Activated gamma-delta T cell treated with anti-CD3 and anti-CD28 coated beads, Interleukin-2, amount 50 U/mL, for 16 hours (primary cell): ENCODE results near the gene VLDLR.

Experiments used
- DNase-seq: peaks from one replicate; pipeline ENCODE4 v3.0.0-alpha.2; 2020; ENCODE audit warnings: low read depth

The VLDLR gene

GRCh38 chr9:2621722-2622460 is at the start of gene VLDLR:
Gene VLDLR, plus strand, starts transcription at chr9:2621787. Its CDS starts 403 bp downstream, at chr9:2622190.
- DNase-seq = peak; percentile 1

DNA sequence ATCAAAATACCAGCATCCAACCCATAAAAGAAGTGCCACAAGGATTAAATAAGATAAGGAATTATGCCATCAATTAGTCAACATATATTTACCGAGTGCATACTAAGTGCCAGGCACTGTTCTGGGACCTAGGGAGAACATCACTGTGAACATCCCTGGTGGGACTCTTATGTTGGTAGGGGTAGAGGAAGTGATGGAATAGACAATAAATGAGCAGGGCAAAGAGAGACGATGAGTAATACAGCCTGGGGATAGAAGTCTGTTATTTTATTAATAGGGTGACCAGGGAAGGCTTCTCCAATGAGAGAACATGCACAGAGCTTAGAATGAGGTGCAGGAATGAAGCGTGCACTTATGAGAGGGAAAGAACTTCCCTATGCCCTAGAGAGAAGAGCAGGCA is 47.4 kb upstream of the VLDLR start:
- no peak for DNase-seq

DNA sequence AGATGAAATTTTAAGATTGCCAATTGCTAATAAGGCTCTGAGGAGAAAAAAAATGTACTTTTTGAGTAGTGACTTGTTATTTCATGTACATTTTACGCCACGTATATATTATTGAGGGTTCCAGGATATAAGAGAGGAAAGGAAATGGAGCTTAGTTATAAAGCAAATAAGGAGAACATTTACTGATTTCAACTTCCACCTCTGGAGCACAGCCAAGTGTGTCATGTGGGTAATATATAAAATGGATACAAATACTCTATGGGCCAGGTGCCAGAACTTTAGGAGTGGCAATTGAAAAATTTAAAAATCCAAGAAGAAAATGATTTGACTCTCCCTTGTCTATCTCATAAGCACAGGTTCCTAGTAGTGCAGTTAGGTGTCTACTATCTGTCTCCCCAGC is 45.0 kb upstream of the VLDLR start:
- no peak for DNase-seq

GRCh38 chr9:2583308-2584013 is 38.1 kb upstream of the VLDLR start:
- DNase-seq = no peak

DNA sequence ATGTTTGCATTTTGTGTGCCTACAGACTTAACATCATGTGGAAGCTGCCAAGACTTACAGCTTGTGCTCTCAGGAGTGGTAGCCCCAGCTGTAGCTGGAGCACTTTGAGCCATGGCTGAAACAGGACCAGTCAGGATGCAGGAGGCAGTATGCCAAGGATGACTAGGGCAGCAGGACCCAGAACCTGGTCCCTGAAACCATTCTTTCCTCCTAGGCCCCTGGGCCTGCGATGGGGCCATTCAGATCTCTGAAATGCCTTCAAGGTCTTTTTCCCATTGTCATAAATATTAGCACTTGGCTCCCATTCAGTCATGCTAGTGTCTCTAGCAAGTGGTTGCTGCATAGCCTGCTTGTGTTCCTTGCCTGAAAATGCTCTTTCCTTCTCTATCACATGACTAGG is 29.6 kb upstream of the VLDLR start:
- DNase-seq = no peak

DNA sequence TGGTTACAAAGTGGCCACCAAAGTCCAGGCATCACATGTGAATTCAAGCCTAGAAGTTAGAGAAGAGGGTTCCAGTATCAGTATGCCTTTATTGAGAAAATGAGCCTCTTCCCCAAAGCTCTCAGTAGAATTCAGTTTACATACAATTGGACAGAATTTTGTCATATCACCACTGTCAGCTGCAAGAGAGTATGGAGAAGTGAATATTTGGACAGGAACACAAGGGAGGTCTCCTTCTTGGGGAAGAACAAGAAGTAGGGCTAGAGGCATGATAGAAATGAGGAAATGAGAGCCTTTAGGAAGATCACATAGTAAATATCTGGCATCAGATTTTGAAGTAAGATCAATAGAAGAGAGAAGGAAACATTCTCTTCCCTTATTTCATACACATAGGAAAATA is 27.8 kb upstream of the VLDLR start:
- DNase-seq = no peak

GRCh38 chr9:2595973-2596372 is 25.6 kb upstream of the VLDLR start:
- DNase-seq = no peak

DNA sequence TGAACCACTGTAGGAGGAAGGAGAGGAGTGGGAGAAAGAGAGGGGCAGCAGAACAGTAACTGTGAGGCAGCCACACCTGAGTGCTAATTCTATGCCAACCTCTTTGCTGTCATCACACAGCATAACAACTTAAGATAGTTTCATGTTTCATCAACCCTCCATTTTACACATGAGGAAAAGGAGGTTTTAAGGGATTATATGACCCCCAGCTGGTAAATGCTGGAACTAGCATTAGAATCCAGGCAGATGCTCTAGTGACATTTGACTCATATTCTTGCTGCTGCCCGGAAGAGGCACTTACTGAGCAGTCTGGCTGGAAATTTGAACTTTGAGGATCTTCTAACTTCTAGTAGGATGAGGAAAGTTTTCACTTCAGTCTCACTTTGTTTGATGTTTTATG is 24.1 kb upstream of the VLDLR start:
- no peak for DNase-seq

GRCh38 chr9:2599896-2600295 is 21.7 kb upstream of the VLDLR start:
- no peak for DNase-seq

GRCh38 chr9:2600307-2600706 is 21.3 kb upstream of the VLDLR start:
- no peak for DNase-seq

DNA sequence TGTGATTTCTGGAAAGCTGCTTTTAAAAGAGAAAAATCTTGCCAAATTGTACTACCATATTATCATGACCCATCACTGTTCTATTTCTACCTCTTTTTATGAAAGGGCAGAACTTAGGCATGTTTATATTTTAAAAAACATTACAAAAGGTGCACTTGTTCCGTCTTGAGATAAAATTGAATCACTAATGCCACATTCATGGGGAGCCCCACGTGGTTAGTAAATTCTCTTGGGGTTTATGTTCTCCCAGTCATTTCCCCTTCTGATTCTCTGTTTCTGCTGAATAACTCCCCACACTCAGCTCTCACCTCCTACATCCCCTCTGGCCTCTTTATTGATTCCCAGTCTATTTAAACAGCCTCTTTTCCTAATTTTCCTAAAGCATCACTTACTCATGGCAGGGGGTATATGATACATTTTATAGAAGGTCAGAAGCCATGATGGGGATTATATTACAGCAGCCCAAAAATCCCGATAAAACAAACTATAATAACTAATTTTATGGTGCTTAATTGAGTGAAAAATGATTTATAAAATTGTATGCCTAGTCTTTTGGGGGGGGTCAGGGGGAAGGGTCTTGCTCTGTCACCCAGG is 19.7 kb upstream of the VLDLR start:
- no peak for DNase-seq

DNA sequence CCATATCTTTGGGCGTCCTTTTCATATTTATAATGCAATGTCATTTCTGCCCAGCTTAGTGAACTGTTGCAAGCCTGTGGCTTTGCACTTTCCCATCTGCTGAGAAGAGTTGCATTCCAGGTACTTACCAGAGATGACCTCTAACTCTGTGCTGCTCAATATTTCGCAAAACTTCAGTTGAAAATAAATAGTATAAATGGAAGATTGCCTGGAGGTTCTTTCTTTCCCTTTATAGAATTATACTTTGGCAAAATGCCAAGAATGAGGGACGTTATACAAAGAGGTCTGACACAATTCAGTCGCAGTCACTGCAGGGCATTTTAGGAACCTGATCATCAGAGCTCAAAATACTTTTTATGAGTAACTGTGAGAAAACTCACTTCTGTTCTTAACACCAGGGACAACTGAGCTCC is 18.9 kb upstream of the VLDLR start:
- DNase-seq = no peak

GRCh38 chr9:2603621-2604020 is 18.0 kb upstream of the VLDLR start:
- DNase-seq = no peak

DNA sequence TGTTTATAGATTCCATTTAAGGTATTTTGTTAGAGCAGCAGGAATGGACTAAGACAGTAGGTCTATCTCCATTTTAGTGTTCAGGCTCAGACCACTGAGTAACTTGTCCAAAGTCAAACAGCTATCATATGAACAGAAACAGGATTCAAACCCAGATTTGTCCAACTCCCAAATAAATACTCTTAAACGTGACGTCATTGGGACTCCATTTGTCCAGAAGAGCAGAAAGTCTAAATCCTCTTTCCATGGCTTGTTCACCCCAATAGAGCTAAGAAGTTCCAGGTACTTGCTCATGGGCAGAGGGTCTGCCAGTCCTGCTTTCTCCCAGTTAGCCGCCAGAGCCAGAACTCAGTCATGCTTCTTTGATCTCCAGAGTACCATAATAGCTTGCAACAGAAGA is 16.3 kb upstream of the VLDLR start:
- no peak for DNase-seq

- no peak for DNase-seq
Measured at GRCh38 chr9:2608276-2608675, 13.3 kb upstream of the VLDLR start.

DNA sequence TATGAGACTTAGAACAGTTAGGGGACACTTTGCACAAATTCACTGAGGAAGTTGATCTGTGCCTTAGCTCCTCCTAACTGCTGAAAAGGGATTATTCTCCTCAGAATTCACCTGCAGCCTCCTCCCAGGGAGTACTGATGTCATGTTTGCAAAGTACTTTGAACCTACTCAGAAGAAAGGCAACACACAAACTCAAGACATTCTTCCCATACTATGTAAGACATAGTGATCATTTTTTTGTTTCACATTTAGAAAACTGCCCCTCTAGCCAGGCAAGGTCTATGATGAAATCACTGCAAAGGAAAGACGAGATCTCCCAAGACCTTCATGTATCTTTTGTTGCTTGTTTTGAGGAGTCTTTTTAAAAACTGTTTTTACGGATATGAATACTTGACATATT is 10.6 kb upstream of the VLDLR start:
- DNase-seq = no peak

DNA sequence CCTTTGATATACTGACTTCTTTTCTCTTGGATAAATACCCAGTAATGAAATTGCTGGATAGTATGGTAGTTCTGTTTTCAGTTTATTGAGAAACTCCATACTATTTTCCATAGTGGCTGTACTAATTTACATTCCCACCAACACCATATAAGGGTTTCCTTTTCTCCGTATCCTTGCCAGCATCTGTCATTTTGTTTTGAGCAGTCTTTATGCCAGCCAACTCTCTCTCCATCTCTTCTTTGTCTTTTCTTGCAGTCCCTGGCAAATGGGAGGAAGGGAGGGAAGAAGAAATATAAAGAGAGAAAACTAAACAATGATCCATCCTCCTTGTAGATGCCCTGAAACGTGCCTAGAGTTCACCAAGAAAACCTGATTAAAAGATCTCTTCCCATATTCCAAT is 9.6 kb upstream of the VLDLR start:
- no peak for DNase-seq

- DNase-seq = no peak
Measured at GRCh38 chr9:2613730-2614271, 7.8 kb upstream of the VLDLR start.

- no peak for DNase-seq
Measured at GRCh38 chr9:2615497-2615896, 6.1 kb upstream of the VLDLR start.

GRCh38 chr9:2616692-2617377 is 4.8 kb upstream of the VLDLR start:
- DNase-seq = no peak

GRCh38 chr9:2618289-2618688 is 3.3 kb upstream of the VLDLR start:
- no peak for DNase-seq

DNA sequence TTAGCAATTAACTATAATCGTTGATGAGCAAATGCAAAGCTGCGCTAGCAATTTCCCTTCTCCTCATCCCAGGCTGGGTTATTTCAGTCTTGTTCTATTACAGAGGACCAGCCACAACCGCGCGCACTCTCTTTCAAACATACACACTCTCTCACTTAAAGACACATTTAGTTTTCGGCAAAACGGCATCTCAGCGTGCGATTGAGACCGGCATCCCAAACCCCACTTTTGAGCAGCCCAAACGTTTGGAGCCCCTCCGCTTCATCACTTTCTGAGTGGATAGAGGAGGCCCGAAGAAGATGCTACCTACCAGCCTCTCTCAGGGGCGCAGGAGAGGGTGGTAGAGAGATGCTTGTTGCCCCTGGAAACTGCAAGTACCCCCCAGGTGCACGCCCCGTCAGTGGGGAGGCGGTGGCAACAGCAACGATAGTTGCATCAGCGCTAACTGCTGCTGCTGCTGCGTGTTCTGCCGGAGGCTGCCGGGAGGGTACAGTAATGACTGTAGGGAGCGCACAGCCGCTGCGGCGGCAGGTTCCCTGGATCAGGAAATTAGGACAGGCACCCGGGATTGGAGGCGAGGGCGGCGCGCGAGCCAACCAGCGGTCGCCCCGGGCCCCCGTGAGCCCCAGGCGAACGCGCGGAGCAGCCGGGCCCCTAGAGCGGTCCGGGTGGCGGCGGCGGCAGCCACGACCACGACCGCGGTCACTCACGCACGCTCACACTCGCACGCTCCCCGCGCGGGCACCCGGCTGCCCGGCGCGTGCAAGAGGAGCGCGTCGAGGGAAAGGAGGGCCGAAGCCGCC is 467 bp upstream of the VLDLR start:
- DNase-seq = peak; percentile 27
